ENCODE results near the gene IFNA6.
"Not testable (repeated sequence)": the region's sequence is repeated elsewhere in the genome, so short reads cannot be mapped to it uniquely, and the experiment has no call there.

Gene IFNA6

GRCh38 chr9:21350787-21351186 lies at the start of gene IFNA6:
IFNA6 (minus strand) TSS chr9:21350887; CDS start chr9:21350887, 0 bp downstream.
- no peak for DNase-seq (ENCODE audit: low spot score)

- DNase-seq (ENCODE audit: low spot score), result no peak
Measured at GRCh38 chr9:21399956-21400355, 49.3 kb upstream of the IFNA6 start.

GRCh38 chr9:21398955-21399489 lies 48.3 kb upstream of the IFNA6 start:
- no peak for DNase-seq (ENCODE audit: low spot score)

GRCh38 chr9:21395778-21396717 lies 45.4 kb upstream of the IFNA6 start:
- peak; percentile 43 for DNase-seq (ENCODE audit: low spot score)

GRCh38 chr9:21392270-21392669 lies 41.6 kb upstream of the IFNA6 start:
- DNase-seq (ENCODE audit: low spot score), result peak; percentile 8

GRCh38 chr9:21385131-21385670 lies 34.5 kb upstream of the IFNA6 start, which contains the start of gene IFNA2:
IFNA2 (minus strand) TSS chr9:21385398; CDS start chr9:21385329, 69 bp downstream.
- DNase-seq (ENCODE audit: low spot score), result no peak

- no peak for DNase-seq (ENCODE audit: low spot score)
Measured at GRCh38 chr9:21383627-21384026, 32.9 kb upstream of the IFNA6 start.

DNA sequence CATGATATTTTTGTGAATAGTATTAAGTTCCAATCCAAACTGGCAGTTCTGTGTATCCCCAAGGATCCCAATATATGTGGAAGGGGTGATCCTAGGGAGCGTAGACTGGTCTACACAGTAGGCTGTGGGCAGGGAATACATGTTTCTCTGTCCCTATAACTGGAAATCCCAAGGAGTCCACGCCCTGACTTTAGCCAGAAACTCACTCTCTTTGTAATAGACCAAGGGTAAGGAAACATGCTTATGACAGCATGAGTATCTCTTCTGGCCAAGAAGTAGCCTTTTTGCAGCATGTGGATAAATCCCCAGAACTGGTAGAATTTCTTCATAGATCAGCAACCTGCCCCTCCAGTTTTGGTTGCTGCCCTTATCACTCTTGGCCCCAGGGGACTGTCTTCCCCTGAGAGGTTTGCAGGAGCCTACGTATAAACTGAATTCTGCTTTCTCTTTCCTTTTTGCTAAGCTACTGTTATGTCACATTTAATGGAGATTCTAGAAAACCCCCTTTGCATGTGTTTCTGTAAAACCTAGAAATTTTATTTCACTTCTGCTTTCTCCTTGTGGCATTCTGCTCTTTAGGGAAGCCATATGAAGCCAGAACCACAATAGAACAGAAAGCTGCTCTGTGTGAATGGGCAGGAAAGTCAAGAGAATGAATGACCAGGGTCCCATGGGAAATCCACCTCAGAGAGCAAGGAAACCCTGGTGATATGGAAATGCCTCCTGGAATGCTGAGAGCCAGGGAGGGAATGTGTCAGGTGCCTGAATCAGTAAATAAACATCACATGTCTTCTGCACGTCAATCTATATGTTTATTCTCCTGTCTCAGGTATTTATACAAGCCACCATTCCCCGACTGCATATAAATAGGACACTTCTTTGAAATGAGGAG lies 31.0 kb upstream of the IFNA6 start:
- DNase-seq (ENCODE audit: low spot score), result no peak

GRCh38 chr9:21371467-21371866 lies 20.8 kb upstream of the IFNA6 start:
- DNase-seq (ENCODE audit: low spot score), result not testable (repeated sequence)

DNA sequence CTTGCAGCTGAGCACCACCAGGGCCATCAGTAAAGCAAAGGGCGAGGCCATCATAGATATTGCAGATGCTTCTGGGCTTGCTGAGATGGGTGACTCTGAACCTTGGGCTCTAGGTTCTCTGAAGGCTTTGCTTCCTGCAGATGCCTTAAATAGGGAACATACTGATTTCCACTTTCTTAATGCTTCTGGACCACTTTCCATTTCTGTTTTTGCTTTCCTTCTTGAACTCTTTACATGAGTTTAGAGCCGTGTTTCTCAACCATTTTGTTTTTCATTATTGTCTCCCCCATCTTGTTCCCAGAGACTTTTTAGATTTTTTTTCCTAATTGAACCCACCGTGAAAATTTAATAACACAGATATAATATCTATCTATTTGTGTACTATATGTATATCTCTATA lies 17.3 kb upstream of the IFNA6 start, which contains the start of gene IFNA13:
Gene IFNA13 (minus strand): TSS at position 101 of the 400 bp plus-strand sequence. CDS start 47 bp downstream, at position 54.
- no peak for DNase-seq (ENCODE audit: low spot score)

DNA sequence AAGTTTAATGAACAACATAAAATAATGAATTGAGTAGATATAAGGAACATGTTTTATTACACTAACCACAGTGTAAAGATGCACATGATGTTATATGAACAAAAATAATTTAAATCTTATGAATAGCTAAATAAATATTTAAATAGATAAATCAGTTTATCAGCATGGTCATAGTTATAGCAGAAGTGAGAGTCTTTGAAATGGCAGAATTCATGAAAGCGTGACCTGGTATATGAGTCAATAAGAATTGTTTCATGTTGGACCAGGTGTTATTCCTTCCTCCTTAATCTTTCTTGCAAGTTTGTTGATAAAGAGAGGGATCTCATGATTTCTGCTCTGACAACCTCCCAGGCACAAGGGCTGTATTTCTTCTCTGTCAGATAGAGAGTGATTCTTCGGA lies 16.5 kb upstream of the IFNA6 start:
- not testable (repeated sequence) for DNase-seq (ENCODE audit: low spot score)

- no peak for DNase-seq (ENCODE audit: low spot score)
Measured at GRCh38 chr9:21362287-21362686, 11.6 kb upstream of the IFNA6 start.

DNA sequence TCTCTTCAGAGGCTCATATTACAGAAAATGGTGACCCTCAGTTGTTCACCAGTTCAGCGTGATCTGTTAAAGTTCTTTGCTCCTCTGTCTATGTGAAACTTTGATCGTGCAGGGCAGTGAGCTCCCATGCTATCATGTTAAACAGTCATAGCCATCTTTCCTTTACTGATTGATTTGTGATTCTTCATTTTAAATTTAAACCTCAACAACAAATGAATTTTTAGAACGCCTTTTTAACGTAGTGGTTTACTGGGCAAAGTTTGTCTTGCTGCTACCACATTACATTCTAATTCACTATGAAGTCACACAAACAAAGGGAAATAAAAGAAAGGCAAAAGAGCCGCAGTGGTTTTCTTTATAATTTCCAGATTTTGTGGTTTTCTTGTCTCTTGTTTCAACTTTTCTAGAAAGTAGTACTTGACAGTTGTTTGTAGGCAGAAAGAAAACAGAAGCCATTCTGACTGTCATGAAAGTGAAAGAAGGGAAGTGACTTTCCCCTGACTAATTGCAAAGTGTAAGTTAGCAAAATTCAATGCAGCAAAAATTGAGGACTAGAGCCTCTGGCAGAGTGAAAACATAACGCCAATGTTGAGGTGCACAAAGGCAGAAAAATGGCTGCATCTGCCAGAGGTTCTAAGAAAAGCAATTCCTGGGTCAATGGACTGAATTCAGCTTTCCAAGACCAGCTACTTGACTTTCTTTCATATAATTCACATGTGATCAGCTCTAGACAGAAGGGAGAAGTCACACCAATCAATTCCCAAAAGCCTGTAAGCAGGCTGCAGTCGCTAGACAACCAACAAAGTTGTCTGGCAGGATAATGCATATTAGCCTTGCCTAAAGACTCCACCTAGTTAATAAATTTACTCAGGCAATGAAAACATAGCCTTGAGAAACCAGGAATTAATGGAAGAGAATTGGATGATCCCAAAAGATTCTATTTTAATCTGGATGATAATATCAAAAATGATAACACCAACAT lies 7.1 kb upstream of the IFNA6 start:
- DNase-seq (ENCODE audit: low spot score), result peak; percentile 3

DNA sequence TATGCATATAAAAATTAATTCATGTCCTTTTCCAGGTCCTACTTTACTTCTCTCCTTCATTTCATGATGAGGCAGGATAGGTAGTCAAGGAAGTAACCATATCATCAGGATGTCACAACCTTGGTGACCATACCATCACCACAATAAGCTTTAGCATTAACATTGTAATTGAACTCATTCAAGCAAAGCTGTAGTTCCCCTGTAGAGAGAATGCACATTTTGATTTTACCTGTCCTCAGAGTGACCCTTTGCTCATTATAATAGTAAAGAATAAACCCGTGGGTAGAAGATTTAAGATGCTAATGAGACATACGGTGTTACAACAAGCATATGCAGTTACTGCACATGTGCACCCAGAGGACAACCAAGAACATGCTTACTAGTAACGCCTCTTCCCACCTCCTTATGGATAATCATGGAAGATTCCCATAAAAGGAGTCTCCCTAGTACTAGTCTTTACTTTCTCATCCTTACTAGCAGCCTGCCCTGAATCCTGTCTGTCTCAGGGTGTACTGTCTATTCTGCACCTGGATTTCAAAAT lies 2.2 kb downstream of the IFNA6 start:
- DNase-seq (ENCODE audit: low spot score), result no peak

DNA sequence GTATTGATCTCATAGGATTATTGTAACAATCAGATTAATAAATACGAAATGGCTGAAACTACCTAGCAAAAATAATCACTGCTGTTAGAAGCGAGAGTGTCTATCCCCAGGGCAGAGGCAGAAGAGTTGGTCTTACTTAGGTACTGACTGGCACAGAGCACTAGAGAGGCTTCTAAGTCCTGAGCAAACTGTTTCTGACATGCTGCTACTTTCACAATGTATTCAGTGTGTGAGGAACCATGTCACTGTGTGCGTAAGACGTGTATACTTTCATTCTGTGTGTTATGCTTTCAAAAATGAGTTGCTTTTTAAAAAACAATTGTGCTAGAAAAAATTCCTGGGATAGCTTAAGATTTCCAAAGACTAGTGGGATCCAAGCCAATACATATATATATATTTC lies 10.0 kb downstream of the IFNA6 start:
- DNase-seq (ENCODE audit: low spot score), result no peak

DNA sequence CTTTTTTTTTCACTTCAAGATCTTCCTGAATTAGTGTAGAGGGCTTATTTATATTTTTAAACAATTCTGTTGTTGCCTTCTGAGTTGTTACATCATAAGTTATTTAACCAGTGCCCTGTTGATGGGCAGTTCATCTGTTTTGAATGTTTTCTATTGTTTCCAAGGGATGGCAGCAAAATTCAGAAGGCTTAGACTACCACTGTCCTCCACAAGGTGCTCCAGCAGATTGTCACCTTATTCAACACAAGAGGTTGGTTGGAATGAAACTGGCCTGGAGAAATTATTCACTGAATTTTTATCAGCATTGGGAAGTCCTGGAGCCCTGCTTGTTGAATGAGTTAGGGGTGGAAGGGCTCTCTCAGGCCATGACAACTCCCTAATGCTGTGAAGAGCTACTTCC lies 14.2 kb downstream of the IFNA6 start:
- no peak for DNase-seq (ENCODE audit: low spot score)

DNA sequence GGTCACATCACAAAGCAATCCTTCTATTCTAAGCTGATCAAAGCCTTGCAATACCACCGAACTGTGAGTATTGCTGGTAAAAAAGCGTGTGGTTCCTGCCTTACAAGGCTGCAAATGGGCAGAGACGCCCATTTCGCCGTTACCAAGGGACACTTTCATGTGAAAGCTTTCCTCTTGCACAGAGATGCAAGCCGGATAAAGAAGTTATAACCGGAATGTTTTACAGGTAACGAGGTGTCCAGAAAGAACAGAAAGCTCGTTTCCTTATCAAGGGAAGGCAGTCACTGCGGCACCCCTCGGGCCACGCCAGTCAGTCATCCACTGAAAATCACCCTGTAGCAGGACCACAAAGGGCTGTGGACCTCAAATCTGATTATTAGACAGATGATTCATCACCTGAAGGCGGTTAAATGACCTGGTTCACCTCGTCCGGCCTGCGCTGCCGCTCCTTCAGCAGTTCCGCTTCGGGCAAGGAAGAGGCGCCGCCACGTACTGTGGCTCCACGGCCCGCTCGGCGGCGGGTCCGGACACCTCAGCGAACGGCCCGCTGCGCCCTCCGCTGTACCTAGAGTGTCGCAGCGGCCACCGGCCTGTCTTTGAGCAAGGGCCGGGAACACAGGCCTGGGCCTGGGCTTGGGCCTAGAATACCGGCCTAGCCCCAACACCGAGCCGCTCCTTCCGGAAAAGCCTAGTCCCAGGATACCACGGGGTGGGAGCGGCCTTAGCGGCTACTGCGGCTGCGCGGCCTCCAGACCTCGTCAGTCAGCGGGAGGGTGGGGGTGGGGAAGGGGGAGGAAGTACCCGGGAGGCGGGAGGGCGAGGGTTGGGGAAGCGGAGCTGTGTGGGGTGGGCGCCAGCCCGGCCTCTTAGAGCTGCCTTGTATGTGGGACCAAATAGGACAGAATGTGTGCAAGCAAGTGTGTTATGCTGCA lies 15.7 kb downstream of the IFNA6 start, which contains the start of gene KLHL9:
Gene KLHL9 (minus strand): TSS at position 704 of the 932 bp plus-strand sequence. CDS start 545 bp downstream, at position 159.
- peak; percentile 98 for DNase-seq (ENCODE audit: low spot score)

DNA sequence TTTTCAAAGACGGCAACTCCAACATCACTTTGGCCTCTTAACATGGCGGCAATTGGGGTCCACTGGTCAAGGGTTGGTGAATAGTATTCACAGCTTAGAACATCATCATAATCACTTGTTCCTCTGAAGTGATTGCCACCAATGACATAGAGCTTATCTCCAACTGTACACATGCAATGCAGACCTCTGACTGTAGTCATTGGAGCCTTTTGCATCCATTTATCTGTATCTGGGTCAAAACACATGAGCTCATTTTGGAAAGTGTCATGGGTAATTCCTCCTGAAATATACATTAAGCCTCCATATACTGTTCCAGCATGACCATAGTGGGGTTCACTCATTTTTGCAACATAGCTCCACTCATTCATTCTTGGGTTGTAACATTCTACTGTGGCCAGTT lies 17.5 kb downstream of the IFNA6 start:
- DNase-seq (ENCODE audit: low spot score), result no peak

Measured in GM03348 (cell line).